Upper lobe of left lung (tissue), 6 donors: ENCODE results near the gene CA10. TPM values are rescaled to one million over a fixed set of nuclear protein-coding genes. Genes with fewer than 3 reads are reported as not detected.

Source experiments
- ATAC-seq, 2 donors: fragments of 200-7000 bp; cut with Tn5 transposase; one replicate each; pipeline ENCODE4 v1.9.1; 2022; ENCODE audit warnings: mild to moderate bottlenecking in 2 of 2, moderate library complexity in 2 of 2; ENCODE audit not compliant: low FRiP score in 2 of 2
- DNase-seq, 2 donors: peaks; one replicate each; pipeline ENCODE4 v3.0.0-alpha.2; 2019 to 2020
- H3K27ac ChIP-seq, 4 donors: fragments of 200-600 bp; sonication (generic); one replicate each; pipeline ENCODE4 v1.5.1; 2016 to 2019
- H3K27me3 ChIP-seq, 4 donors: fragments of 200-600 bp; sonication (generic); one replicate each; pipeline ENCODE4 v1.5.1; 2017 to 2019
- H3K36me3 ChIP-seq, 4 donors: fragments of 200-600 bp; sonication (generic); one replicate each; pipeline ENCODE4 v1.5.1; 2016 to 2019
- H3K4me1 ChIP-seq, 4 donors: fragments of 200-600 bp; sonication (generic); one replicate each; pipeline ENCODE4 v1.5.1; 2018 to 2019
- H3K4me3 ChIP-seq, 4 donors: fragments of 200-600 bp; sonication (generic); one replicate each; pipeline ENCODE4 v1.5.1; 2017 to 2019; ENCODE audit warnings: mild to moderate bottlenecking in 2 of 4, moderate library complexity in 1 of 4
- H3K9me3 ChIP-seq, 4 donors: fragments of 200-600 bp; sonication (generic); one replicate each; pipeline ENCODE4 v1.5.1; 2018 to 2019
- CTCF ChIP-seq, 6 experiments: fragments of 450-650 bp in 4 of 6; fragments of 200-600 bp in 2 of 6; sonication (generic) in 2 of 6; IDR thresholded peaks; one replicate each; pipeline ENCODE4 v1.5.1; 2016 to 2019; ENCODE audit warnings: antibody characterized with exemption in 6 of 6
- EP300 ChIP-seq, 4 donors: sonication (generic); formaldehyde crosslinking; IDR thresholded peaks; one replicate each; pipeline ENCODE4 v1.5.1; 2017; ENCODE audit warnings: antibody characterized with exemption in 4 of 4, control low read depth in 2 of 4
- POLR2A ChIP-seq, 4 donors: fragments of 450-650 bp; IDR thresholded peaks; one replicate each; pipeline ENCODE4 v1.5.1; 2016 to 2017; ENCODE audit warnings: antibody characterized with exemption in 4 of 4, mild to moderate bottlenecking in 2 of 4
- POLR2AphosphoS5 ChIP-seq, 2 donors: sonication (generic); formaldehyde crosslinking; IDR thresholded peaks; one replicate each; pipeline ENCODE4 v1.5.1; 2017; ENCODE audit warnings: antibody characterized with exemption in 2 of 2
- WGBS, 2 donors: methylation state at CpG; one replicate each; pipeline ENCODE4 v1.1.5; 2017 to 2018; 5-methylcytosine and 5-hydroxymethylcytosine counted together
- total RNA-seq, 6 donors: library from RNA; depleted of rRNA in 4 of 6; stranded (reverse); fragments of >200 nt in 4 of 6; gene quantifications; one replicate each; pipeline versions ENCODE4 v1.1.0 to v1.2.1, GENCODE V29; 2016 to 2021
- donor health status: DM: no; HTN: no; CAD: no; lungs with moderate emphysema.
- donor health status: DM: no; HTN: yes; CAD: no; lungs with severe emphysema.

Gene CA10
- total RNA-seq, 6 donors from 2014 or later, result 0.10 TPM; not detected in 5

- no peak overlapping the region for H3K27ac ChIP-seq
- H3K27me3 ChIP-seq, result no peaks in the 10 kb centered on the region
- no peaks in the 10 kb centered on the region for H3K4me1 ChIP-seq
- no peaks in the 10 kb centered on the region for H3K36me3 ChIP-seq
- DNase-seq, result no peak
- TF ChIP-seq POLR2A (IDR thresholded peaks at IDR 0.05), result no peak
- no peak for TF ChIP-seq CTCF (IDR thresholded peaks at IDR 0.05)
- no peak for TF ChIP-seq POLR2AphosphoS5 (IDR thresholded peaks at IDR 0.05)
- TF ChIP-seq EP300 (IDR thresholded peaks at IDR 0.05), result no peak
- WGBS, 2 donors, result 82 to 85% methylated on average over 7 of the region's 7 CpGs
- no peaks in the 10 kb centered on the region for H3K9me3 ChIP-seq
- H3K4me3 ChIP-seq, result no peak overlapping the region
- ATAC-seq, result no peak
Observed at GRCh38 chr17:52124993-52125392, 33.5 kb downstream of the CA10 start.

- TF ChIP-seq EP300 (IDR thresholded peaks at IDR 0.05) (no peak), POLR2A (IDR thresholded peaks at IDR 0.05) (no peak), POLR2AphosphoS5 (IDR thresholded peaks at IDR 0.05) (no peak), CTCF (IDR thresholded peaks at IDR 0.05) (no peak)
- DNase-seq, result no peak
Observed at GRCh38 chr17:52124561-52124960, 34.0 kb downstream of the CA10 start.

GRCh38 chr17:52120465-52120864 is 38.0 kb downstream of the CA10 start:
- DNase-seq, result no peak
- ATAC-seq, result no peak
- 82 to 92% methylated on average over 2 of the region's 2 CpGs for WGBS, 2 donors

More at GRCh38 chr17:52124561-52124960, 34.0 kb downstream of the CA10 start:
- no peaks in the 10 kb centered on the region for H3K9me3 ChIP-seq
- H3K36me3 ChIP-seq, result no peaks in the 10 kb centered on the region
- no peaks in the 10 kb centered on the region for H3K27me3 ChIP-seq
- no peaks in the 10 kb centered on the region for H3K4me1 ChIP-seq
- H3K4me3 ChIP-seq, result no peak overlapping the region
- H3K27ac ChIP-seq, result no peak overlapping the region
- ATAC-seq, result peak in 1 of 2 donors; percentile 15

GRCh38 chr17:52110923-52111581 is 47.5 kb downstream of the CA10 start:
- TF ChIP-seq POLR2A (IDR thresholded peaks at IDR 0.05) (no peak), POLR2AphosphoS5 (IDR thresholded peaks at IDR 0.05) (no peak), CTCF (IDR thresholded peaks at IDR 0.05) (no peak), EP300 (IDR thresholded peaks at IDR 0.05) (no peak)
- WGBS, 2 donors, result 67 to 71% methylated on average over 4 of the region's 4 CpGs

More at GRCh38 chr17:52120465-52120864, 38.0 kb downstream of the CA10 start:
- H3K4me1 ChIP-seq, result no peaks in the 10 kb centered on the region
- H3K4me3 ChIP-seq, result no peak overlapping the region
- H3K27me3 ChIP-seq, result no peaks in the 10 kb centered on the region
- no peaks in the 10 kb centered on the region for H3K36me3 ChIP-seq
- no peak overlapping the region for H3K27ac ChIP-seq
- TF ChIP-seq POLR2AphosphoS5 (IDR thresholded peaks at IDR 0.05), result no peak
- TF ChIP-seq POLR2A (IDR thresholded peaks at IDR 0.05), result no peak
- no peak for TF ChIP-seq EP300 (IDR thresholded peaks at IDR 0.05)
- no peak for TF ChIP-seq CTCF (IDR thresholded peaks at IDR 0.05)
- H3K9me3 ChIP-seq, result peaks cover 0 to 5% (median 2%) of the 10 kb centered on the region in 4 donors

More at GRCh38 chr17:52110923-52111581, 47.5 kb downstream of the CA10 start:
- ATAC-seq, result no peak
- no peak overlapping the region for H3K27ac ChIP-seq
- no peaks in the 10 kb centered on the region for H3K27me3 ChIP-seq
- no peaks in the 10 kb centered on the region for H3K9me3 ChIP-seq
- DNase-seq, result no peak
- no peak overlapping the region for H3K4me3 ChIP-seq
- H3K36me3 ChIP-seq, result no peaks in the 10 kb centered on the region
- H3K4me1 ChIP-seq, result no peaks in the 10 kb centered on the region
